Measurements from ENCODE around the gene OPCML. TPM values are rescaled to one million over a fixed set of nuclear protein-coding genes. Genes with fewer than 3 reads are reported as not detected.

OPCML gene
- total and polyA plus RNA-seq, 2 of the 13 experiments (the other 11 are each of a cell fraction or from before 2014, with no cell fraction given): not detected

GRCh38 chr11:132551016-132551415 lies 981.3 kb downstream of the OPCML start:
- intact Hi-C loops (cut with micrococcal nuclease; ENCODE audit: unreplicated experiment): no loop called here
- H3K27ac ChIP-seq (ENCODE audit: extremely low read length, insufficient read depth, low read length): no peak overlapping the region
- no peak for DNase-seq (ENCODE audit: low spot score)
- no peak overlapping the region for H3K4me3 ChIP-seq (replicated peaks in 1 of 3; ENCODE audit: insufficient read depth in 1 of 3, low read depth in 2 of 3, low read length in 3 of 3)
- H3K4me2 ChIP-seq (ENCODE audit: low read depth, low read length): no peak overlapping the region
- in situ Hi-C loops (cut with HindIII; ENCODE audit: extremely low pct_ligation_motif_present, low pct_unique_long_range_greater_than_20kb): no loop called here
- POLR2A ChIA-PET: no interaction called here
- no peaks in the 10 kb centered on the region for H3K79me2 ChIP-seq (ENCODE audit: insufficient read depth, low read length)
- no peak for FAIRE-seq
- CTCF ChIA-PET (ENCODE audit: low intra/inter-chr PET ratio, low total read pairs): no interaction called here
- H3K4me1 ChIP-seq (ENCODE audit: insufficient read depth, low read length): no peaks in the 10 kb centered on the region
- no peaks in the 10 kb centered on the region for H3K27me3 ChIP-seq (ENCODE audit: control insufficient read depth in 1 of 2, insufficient read depth in 2 of 2, low read length in 2 of 2)
- H4K20me1 ChIP-seq (ENCODE audit: insufficient read depth, low read length): no peaks in the 10 kb centered on the region
- H2AFZ ChIP-seq (ENCODE audit: low read length): no peak overlapping the region
- H3K9ac ChIP-seq (ENCODE audit: insufficient read depth, low read depth, low read length): no peak overlapping the region
- H3K36me3 ChIP-seq (replicated peaks in 1 of 2; ENCODE audit: control insufficient read depth in 1 of 2, insufficient read depth in 2 of 2, low read length in 2 of 2): no peaks in the 10 kb centered on the region
- H3K9me3 ChIP-seq (ENCODE audit: low read length): peaks cover 95% of the 10 kb centered on the region
- BruUV-seq (replicated peaks): no TSS peak
- ATAC-seq: no peak
- 19% methylated on average over 5 of the region's 5 CpGs for WGBS (ENCODE audit: low lambda C conversion rate)
- TF ChIP-seq GPN1 (CRISPR knock-in tag; IDR thresholded peaks at IDR 0.05; ENCODE audit: borderline replicate concordance): no peak
- TF ChIP-seq ZNF770 (CRISPR knock-in tag; IDR thresholded peaks at IDR 0.05): no peak
- TF ChIP-seq CEBPB (IDR thresholded peaks at IDR 0.05; ENCODE audit: borderline replicate concordance, low read depth, low read length): no peak
- TF ChIP-seq TIGD3 (CRISPR knock-in tag; IDR thresholded peaks at IDR 0.05; ENCODE audit: borderline replicate concordance): no peak
- TF ChIP-seq CENPBD1 (CRISPR knock-in tag; IDR thresholded peaks at IDR 0.05; ENCODE audit: borderline replicate concordance, low read depth): no peak
- TF ChIP-seq THAP9 (CRISPR knock-in tag; IDR thresholded peaks at IDR 0.05; ENCODE audit: borderline replicate concordance): no peak
- TF ChIP-seq JUND (CRISPR knock-in tag; IDR thresholded peaks at IDR 0.05): no peak
- no peak for TF ChIP-seq ATRX (CRISPR knock-in tag; IDR thresholded peaks at IDR 0.05; ENCODE audit: borderline replicate concordance)
- TF ChIP-seq ZKSCAN5 (CRISPR knock-in tag; IDR thresholded peaks at IDR 0.05): no peak
- no peak for TF ChIP-seq TCF7 (IDR thresholded peaks at IDR 0.05; ENCODE audit: low read depth)
- no peak for TF ChIP-seq PAX8 (CRISPR knock-in tag; IDR thresholded peaks at IDR 0.05; ENCODE audit: borderline replicate concordance)
- TF ChIP-seq ZMYM2 (CRISPR knock-in tag; IDR thresholded peaks at IDR 0.05): no peak
- no peak for TF ChIP-seq MEF2D (CRISPR knock-in tag; IDR thresholded peaks at IDR 0.05)
- no peak for TF ChIP-seq AGO1 (IDR thresholded peaks at IDR 0.05; ENCODE audit: low read depth, low read length, poor library complexity, severe bottlenecking)
- no peak for TF ChIP-seq ZBTB37 (CRISPR knock-in tag; IDR thresholded peaks at IDR 0.05)

Data from HepG2 (cell line).